ENCODE data around the gene SMPX.

- TF ChIP-seq EP300 (IDR thresholded peaks at IDR 0.05): no peak
- peak; percentile 69 to 74 for TF ChIP-seq RAD21 (conservative IDR thresholded peaks at IDR 0.05 in 1 of 2, IDR thresholded peaks at IDR 0.05 in 1 of 2)
- peak; percentile 54 for TF ChIP-seq CTCF (IDR thresholded peaks at IDR 0.05)
- no peak for TF ChIP-seq SREBF2 (IDR thresholded peaks at IDR 0.05)
- no peak for TF ChIP-seq ZFP36 (IDR thresholded peaks at IDR 0.05; ENCODE audit: borderline replicate concordance, partially characterized antibody)
- TF ChIP-seq ELK1 (IDR thresholded peaks at IDR 0.05; ENCODE audit: low read depth, low read length): no peak
These were observed 32.4 kb downstream of the SMPX start for GRCh38 chrX:21725496-21725895.

All from A549 (cell line).